SK-N-SH (cell line): ENCODE data around the gene LGR4. TPM values are rescaled to one million over a fixed set of nuclear protein-coding genes. Genes with fewer than 3 reads are reported as not detected.

Source experiments
- CTCF ChIA-PET: fragments of 300-600, 350-600 bp; formaldehyde crosslinking; extraction: SDS; loops from one replicate; lab custom pipeline; 2021; lab: Yijun Ruan, JAX
- POLR2A ChIA-PET: fragments of 350-600 bp; sonication (Branson Sonifier 250); formaldehyde crosslinking; extraction: SDS; loops from one replicate; lab custom pipeline; 2020; ENCODE audit warnings: antibody characterized with exemption, inconsistent platforms; lab: Yijun Ruan, JAX
- DNase-seq: peaks from one replicate; pipeline ENCODE4 v3.0.0; 2012
- H2AFZ ChIP-seq: fragments of 200-600 bp; sonication (generic); 2 replicates; pipeline ENCODE4 v1.8.1; 2016; ENCODE audit warnings: antibody characterized with exemption, mild to moderate bottlenecking, low read depth
- H3F3A ChIP-seq: fragments of 200-600 bp; sonication (generic); replicated peaks from 2 replicates; pipeline ENCODE3; 2016; ENCODE audit warnings: antibody characterized with exemption, mild to moderate bottlenecking; ENCODE audit not compliant: insufficient read depth
- H3K27ac ChIP-seq, 2 experiments: fragments of 200-500 bp in 1 of 2; fragments of 200-600 bp in 1 of 2; sonication (Bioruptor generic) in 1 of 2; sonication (generic), shearing (Covaris generic) in 1 of 2; 2 replicates each; pipeline versions ENCODE4 v1.5.1 to v1.6.1; 2014 to 2016; ENCODE audit warnings: low read depth in 2 of 2, inconsistent platforms in 1 of 2, low read length in 1 of 2, mild to moderate bottlenecking in 1 of 2, mixed read lengths in 1 of 2
- H3K27me3 ChIP-seq: fragments of 200-600 bp; sonication (generic), shearing (Covaris generic); 2 replicates; pipeline ENCODE4 v1.6.1; 2016; ENCODE audit warnings: mixed run types; ENCODE audit not compliant: insufficient read depth
- H3K36me3 ChIP-seq, 2 experiments: fragments of 200-500 bp in 1 of 2; fragments of 200-600 bp in 1 of 2; sonication (Bioruptor generic) in 1 of 2; sonication (generic) in 1 of 2; replicated peaks in 1 of 2; 2 replicates each; pipeline versions ENCODE3 to v1.5.1; 2014 to 2016; ENCODE audit warnings: low read length in 1 of 2, mild to moderate bottlenecking in 1 of 2; ENCODE audit not compliant: insufficient read depth in 2 of 2, control insufficient read depth in 1 of 2
- H3K4me1 ChIP-seq, 2 experiments: fragments of 200-500 bp in 1 of 2; fragments of 200-600 bp in 1 of 2; sonication (Bioruptor generic) in 1 of 2; sonication (generic), shearing (Covaris generic) in 1 of 2; 2 replicates each; pipeline versions ENCODE4 v1.5.1 to v1.6.1; 2014 to 2016; ENCODE audit warnings: low read depth in 1 of 2, low read length in 1 of 2, mixed run types in 1 of 2; ENCODE audit not compliant: insufficient read depth in 2 of 2, control insufficient read depth in 1 of 2
- H3K4me2 ChIP-seq: fragments of 200-600 bp; sonication (generic), shearing (Covaris generic); 2 replicates; pipeline ENCODE4 v1.6.1; 2017; ENCODE audit warnings: mixed run types
- H3K4me3 ChIP-seq, 2 experiments: fragments of 200-500 bp in 1 of 2; fragments of 200-600 bp in 1 of 2; sonication (Bioruptor generic) in 1 of 2; sonication (generic), shearing (Covaris generic) in 1 of 2; 2 replicates each; pipeline versions ENCODE4 v1.5.1 to v1.8.1; 2014 to 2016; ENCODE audit warnings: low read depth in 2 of 2, inconsistent platforms in 1 of 2, low read length in 1 of 2, mild to moderate bottlenecking in 1 of 2, mixed read lengths in 1 of 2, moderate library complexity in 1 of 2
- H3K79me2 ChIP-seq: fragments of 200-600 bp; sonication (generic); 2 replicates; pipeline ENCODE4 v1.8.1; 2017; ENCODE audit warnings: mild to moderate bottlenecking; ENCODE audit not compliant: insufficient read depth
- H3K9ac ChIP-seq: fragments of 200-600 bp; sonication (generic); 2 replicates; pipeline ENCODE4 v1.6.1; 2017; ENCODE audit warnings: mixed run types
- H3K9me2 ChIP-seq: fragments of 200-600 bp; sonication (generic); 2 replicates; pipeline ENCODE4 v1.6.1; 2017; ENCODE audit warnings: mixed run types
- H3K9me3 ChIP-seq: fragments of 200-600 bp; sonication (generic); 2 replicates; pipeline ENCODE4 v1.6.1; 2017; ENCODE audit warnings: mixed run types, mild to moderate bottlenecking, moderate library complexity
- H4K20me1 ChIP-seq: fragments of 200-600 bp; sonication (generic); 2 replicates; pipeline ENCODE4 v1.6.1; 2017; ENCODE audit warnings: mild to moderate bottlenecking, mixed run types; ENCODE audit not compliant: insufficient read depth
- CHD2 ChIP-seq: fragments of 150-350 bp; IDR thresholded peaks from 2 replicates; pipeline ENCODE4 v1.6.1; 2018; ENCODE audit warnings: low read length; ENCODE audit not compliant: partially characterized antibody
- ELF1 ChIP-seq: IDR thresholded peaks from 2 replicates; pipeline ENCODE4 v1.4.0; 2012
- EP300 ChIP-seq, 2 experiments: IDR thresholded peaks; 2 replicates each; pipeline versions ENCODE4 v1.4.0 to v1.6.1; 2012; ENCODE audit warnings: borderline replicate concordance in 1 of 2, low read depth in 1 of 2, low read length in 1 of 2
- EZH2phosphoT487 ChIP-seq: fragments of 200-600 bp; sonication (generic); IDR thresholded peaks from 2 replicates; pipeline ENCODE4 v1.6.1; 2017; ENCODE audit warnings: low read depth, mixed run types, mild to moderate bottlenecking, antibody characterized with exemption, moderate library complexity, borderline replicate concordance
- FOXJ3 ChIP-seq: sonication (generic); formaldehyde crosslinking; IDR thresholded peaks from 2 replicates; pipeline ENCODE4 v1.5.1; 2020; ENCODE audit warnings: mild to moderate bottlenecking, missing genetic modification reagents
- IRF3 ChIP-seq: fragments of 150-350 bp; IDR thresholded peaks from 2 replicates; pipeline ENCODE4 v1.6.1; 2016; ENCODE audit warnings: mild to moderate bottlenecking, low read depth, low read length
- NFIC ChIP-seq: IDR thresholded peaks from 2 replicates; pipeline ENCODE4 v1.4.0; 2012; ENCODE audit warnings: borderline replicate concordance
- POLR2AphosphoS5 ChIP-seq: IDR thresholded peaks from 2 replicates; pipeline ENCODE4 v1.6.1; 2012; ENCODE audit warnings: low read depth, low read length
- RCOR1 ChIP-seq: fragments of 150-350 bp; IDR thresholded peaks from 2 replicates; pipeline ENCODE4 v1.6.1; 2017; ENCODE audit warnings: antibody characterized with exemption, low read length
- REST ChIP-seq: IDR thresholded peaks from 2 replicates; pipeline ENCODE4 v1.6.1; 2012; ENCODE audit warnings: mild to moderate bottlenecking, low read depth, low read length, moderate library complexity
- SIN3A ChIP-seq: IDR thresholded peaks from 2 replicates; pipeline ENCODE4 v1.6.1; 2012; ENCODE audit warnings: low read depth, mild to moderate bottlenecking, low read length, moderate library complexity, borderline replicate concordance
- SMC3 ChIP-seq: IDR thresholded peaks from 2 replicates; pipeline ENCODE4 v1.6.1; 2012; ENCODE audit warnings: low read depth, low read length, improper control_type of control experiment
- TCF12 ChIP-seq: IDR thresholded peaks from 2 replicates; pipeline ENCODE4 v1.4.0; 2012
- ZBTB33 ChIP-seq: IDR thresholded peaks from 2 replicates; pipeline ENCODE4 v1.4.0; 2012; ENCODE audit warnings: low read depth, borderline replicate concordance
- WGBS: methylation state at CpG from one replicate; pipeline ENCODE4 v1.1.6; 2017; ENCODE audit warnings: low lambda C conversion rate; 5-methylcytosine and 5-hydroxymethylcytosine counted together
- polyA plus RNA-seq, 3 experiments: library from polyadenylated mRNA; depleted of rRNA; stranded (reverse); fragments of >200 nt; gene quantifications; 2 replicates each; pipeline ENCODE4 v1.2.3, GENCODE V29; 2012
- TF ChIP-seq, protein P1 (sequence below): fragments of 150-350 bp; IDR thresholded peaks from 2 replicates; pipeline ENCODE4 v1.6.1; 2017; ENCODE audit warnings: antibody characterized with exemption, low read length, low read depth, borderline replicate concordance

LGR4 gene
- polyA plus RNA-seq, 1 of the 3 experiments (the other 2 are of a cell fraction): 2.6 TPM

DNA sequence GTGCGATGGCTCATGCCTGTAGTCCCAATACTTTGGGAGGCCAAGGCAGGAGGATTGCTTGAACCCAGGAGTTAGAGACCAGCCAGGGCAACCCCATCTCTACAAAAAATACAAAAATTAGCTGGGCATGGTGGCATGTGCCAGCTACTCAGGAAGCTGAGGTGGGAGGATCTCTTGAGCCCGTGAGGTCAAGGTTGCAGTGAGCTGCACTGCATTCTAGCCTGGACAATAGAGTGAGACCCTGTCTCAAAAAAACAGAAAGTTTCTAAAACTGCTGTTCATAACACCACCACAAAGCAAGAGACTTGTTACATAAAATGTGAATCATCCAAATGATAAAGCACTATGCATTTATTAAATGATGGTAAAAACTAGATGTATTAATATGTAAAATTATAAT lies 69.4 kb downstream of the LGR4 start:
- H3K27me3 ChIP-seq: no peaks in the 10 kb centered on the region
- 90% methylated on average over 2 of the region's 2 CpGs for WGBS
- no peaks in the 10 kb centered on the region for H3F3A ChIP-seq
- H3K4me3 ChIP-seq: no peak overlapping the region
- no peak overlapping the region for H3K4me2 ChIP-seq
- no peak overlapping the region for H3K9ac ChIP-seq
- H3K9me3 ChIP-seq: no peaks in the 10 kb centered on the region
- TF ChIP-seq RCOR1: no peak
- no peak for TF ChIP-seq CHD2
- no peak for TF ChIP-seq NFIC
- TF ChIP-seq, protein P1, sequence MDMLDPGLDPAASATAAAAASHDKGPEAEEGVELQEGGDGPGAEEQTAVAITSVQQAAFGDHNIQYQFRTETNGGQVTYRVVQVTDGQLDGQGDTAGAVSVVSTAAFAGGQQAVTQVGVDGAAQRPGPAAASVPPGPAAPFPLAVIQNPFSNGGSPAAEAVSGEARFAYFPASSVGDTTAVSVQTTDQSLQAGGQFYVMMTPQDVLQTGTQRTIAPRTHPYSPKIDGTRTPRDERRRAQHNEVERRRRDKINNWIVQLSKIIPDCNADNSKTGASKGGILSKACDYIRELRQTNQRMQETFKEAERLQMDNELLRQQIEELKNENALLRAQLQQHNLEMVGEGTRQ: no peak
- no peak for TF ChIP-seq POLR2AphosphoS5
- CTCF ChIA-PET: interaction anchor here (1.0 kb wide), 1 partner anchor 82 kb away, joined by 3 read pairs; no protein-coding TSS in a partner anchor
- no peaks in the 10 kb centered on the region for H4K20me1 ChIP-seq
- POLR2A ChIA-PET: no interaction called here
- no peaks in the 10 kb centered on the region for H3K79me2 ChIP-seq
- no peaks in the 10 kb centered on the region for H3K36me3 ChIP-seq
- no peak overlapping the region for H2AFZ ChIP-seq
- no peak overlapping the region for H3K27ac ChIP-seq
- H3K4me1 ChIP-seq: peaks cover 0 to 3% of the 10 kb centered on the region in 2 experiments; a peak in 1 of 4 replicates
- DNase-seq: no peak
- H3K9me2 ChIP-seq: no peaks in the 10 kb centered on the region

GRCh38 chr11:27402450-27402849 lies 70.1 kb downstream of the LGR4 start:
- Histone ChIP-seq H3K4me1 (peaks cover 0 to 11% of the 10 kb centered on the region in 2 experiments; a peak in 1 of 4 replicates), H3K36me3 (no peaks in the 10 kb centered on the region), H3K4me3 (no peak overlapping the region), H3F3A (no peaks in the 10 kb centered on the region), H3K27ac (no peak overlapping the region), H3K79me2 (no peaks in the 10 kb centered on the region), H3K9me3 (no peaks in the 10 kb centered on the region), H3K9me2 (no peaks in the 10 kb centered on the region), H4K20me1 (no peaks in the 10 kb centered on the region), H3K4me2 (no peak overlapping the region), H2AFZ (no peak overlapping the region), H3K27me3 (no peaks in the 10 kb centered on the region), H3K9ac (no peak overlapping the region)
- POLR2A ChIA-PET: no interaction called here
- DNase-seq: no peak
- CTCF ChIA-PET: interaction anchor here (1.0 kb wide), 1 partner anchor 83 kb away, joined by 3 read pairs; no protein-coding TSS in a partner anchor
- 91% methylated on average over 2 of the region's 2 CpGs for WGBS
- no peak for TF ChIP-seq TCF12
- TF ChIP-seq SMC3: no peak
- no peak for TF ChIP-seq FOXJ3
- TF ChIP-seq, protein P1: no peak
- no peak for TF ChIP-seq EZH2phosphoT487
- TF ChIP-seq IRF3: no peak
- no peak for TF ChIP-seq ZBTB33
- TF ChIP-seq SIN3A: no peak
- no peak for TF ChIP-seq EP300 (IDR thresholded peaks at IDR 0.05; ENCODE audit: borderline replicate concordance in 1 of 2, low read depth in 1 of 2, low read length in 1 of 2)
- TF ChIP-seq NFIC: no peak
- TF ChIP-seq REST: no peak
- no peak for TF ChIP-seq CHD2
- TF ChIP-seq ELF1: no peak
